ENCODE measurements around the gene NUP98. TPM values are rescaled to one million over a fixed set of nuclear protein-coding genes. Genes with fewer than 3 reads are reported as not detected.

Gene NUP98
- total RNA-seq, 4 donors from 2014 or later, result 74.6 to 117 (median 86.7) TPM

GRCh38 chr11:3807909-3808860 lies 10.8 kb upstream of the NUP98 start, which contains the start of gene PGAP2:
TSS of gene PGAP2 (plus strand) at chr11:3808560. CDS start at chr11:3811260, 2,700 bp downstream.
- TF ChIP-seq CTCF (IDR thresholded peaks at IDR 0.05; ENCODE audit: low read depth), result no peak

- no peak for TF ChIP-seq CTCF (IDR thresholded peaks at IDR 0.05; ENCODE audit: low read depth)
Measured at GRCh38 chr11:3803726-3804495, 6.6 kb upstream of the NUP98 start.

- no peak for TF ChIP-seq CTCF (IDR thresholded peaks at IDR 0.05; ENCODE audit: low read depth)
Measured at GRCh38 chr11:3802011-3802790, 4.8 kb upstream of the NUP98 start.

GRCh38 chr11:3799873-3800272 lies 2.5 kb upstream of the NUP98 start:
- no peak for TF ChIP-seq CTCF (IDR thresholded peaks at IDR 0.05; ENCODE audit: low read depth)

GRCh38 chr11:3799143-3799542 lies 1.8 kb upstream of the NUP98 start:
- no peak for TF ChIP-seq CTCF (IDR thresholded peaks at IDR 0.05; ENCODE audit: low read depth)

GRCh38 chr11:3796801-3797328 lies 489 bp downstream of the NUP98 start:
- TF ChIP-seq CTCF (IDR thresholded peaks at IDR 0.05; ENCODE audit: low read depth), result no peak
